K562 (cell line): ENCODE data around the gene DGCR8. TPM values are rescaled to one million over a fixed set of nuclear protein-coding genes. Genes with fewer than 3 reads are reported as not detected.

Experiments used
- CSDE1 ChIP-seq, 2 experiments: fragments of 450-650 bp; IDR thresholded peaks; 2 replicates each; pipeline ENCODE4 v1.6.1; 2016; ENCODE audit warnings: mild to moderate bottlenecking in 1 of 2
- KLF10 ChIP-seq: fragments of 250-450 bp; sonication (Bioruptor Pico); IDR thresholded peaks from 2 replicates; pipeline ENCODE4 v1.6.1; 2021; ENCODE audit warnings: matching md5 sums
- LCOR ChIP-seq: sonication (generic); formaldehyde crosslinking; IDR thresholded peaks from 2 replicates; pipeline ENCODE4 v1.8.0; 2022; ENCODE audit warnings: mild to moderate bottlenecking, missing genetic modification reagents
- MTA3 ChIP-seq: fragments of 450-650 bp; formaldehyde crosslinking; IDR thresholded peaks from 2 replicates; pipeline ENCODE4 v1.6.1; 2017; ENCODE audit warnings: mild to moderate bottlenecking, borderline replicate concordance
- NFIC ChIP-seq: fragments of 450-650 bp; IDR thresholded peaks from 2 replicates; pipeline ENCODE4 v1.6.1; 2017; ENCODE audit warnings: mild to moderate bottlenecking, inconsistent platforms
- POLR2A ChIP-seq: fragments of 450-650 bp; conservative IDR thresholded peaks from 2 replicates; pipeline ENCODE4 v1.6.1; 2016
- RBM39 ChIP-seq: fragments of 200-400 bp; formaldehyde crosslinking; optimal IDR thresholded peaks from 2 replicates; pipeline ENCODE3; 2018; ENCODE audit warnings: low read depth, low read length
- ZBTB40 ChIP-seq, 2 experiments: fragments of 450-650 bp in 1 of 2; sonication (generic) in 1 of 2; formaldehyde crosslinking in 1 of 2; IDR thresholded peaks; 2 replicates each; pipeline versions ENCODE4 v1.7.1 to v1.9.0; 2016 to 2022; ENCODE audit warnings: inconsistent platforms in 1 of 2, mild to moderate bottlenecking in 1 of 2, missing genetic modification reagents in 1 of 2
- ZNF263 ChIP-seq: sonication (generic); formaldehyde crosslinking; IDR thresholded peaks from 2 replicates; pipeline ENCODE4 v1.8.0; 2022; ENCODE audit warnings: mild to moderate bottlenecking, missing genetic modification reagents, borderline replicate concordance
- ZNF316 ChIP-seq: fragments of 450-650 bp; IDR thresholded peaks from 2 replicates; pipeline ENCODE4 v1.6.1; 2016
- polyA plus RNA-seq, 8 experiments: library from polyadenylated mRNA; depleted of rRNA in 4 of 8; stranded (reverse) in 5 of 8; unstranded in 3 of 8; fragments of >200 nt; fragmentation: Nextera tagmentation in 2 of 8; fragmentation: Illumina TruSeq in 1 of 8; extraction: Ambion mirVana in 2 of 8; extraction: Trizol in 1 of 8; gene quantifications; 2 replicates each; pipeline versions ENCODE4 v1.2.1 to v1.2.3, GENCODE V29; 2011 to 2014; ENCODE audit warnings: inconsistent platforms in 1 of 8, missing spikeins in 1 of 8
- total RNA-seq, 7 experiments: library from RNA; depleted of rRNA in 6 of 7; stranded (reverse); fragments of >200 nt in 6 of 7; fragmentation: Illumina TruSeq in 2 of 7; extraction: Trizol in 2 of 7; gene quantifications; 2 replicates each; pipeline versions ENCODE4 v1.2.1 to v1.2.3, GENCODE V29; 2011 to 2021; ENCODE audit warnings: low replicate concordance in 1 of 7
- TF ChIP-seq, protein P1 (sequence below), 3 experiments: fragments of 200-800 bp in 1 of 3; fragments of 250-450 bp in 1 of 3; fragments of 450-650 bp in 1 of 3; sonication (Bioruptor Pico) in 1 of 3; sonication (Bioruptor generic) in 1 of 3; formaldehyde crosslinking in 1 of 3; IDR thresholded peaks; 2 replicates each; pipeline versions ENCODE4 v1.6.1 to v1.8.0; 2016 to 2022; ENCODE audit warnings: mild to moderate bottlenecking in 2 of 3, missing genetic modification characterization in 2 of 3, missing compliant biosample characterization in 1 of 3, moderate library complexity in 1 of 3
- TF ChIP-seq, protein P2 (sequence below): IDR thresholded peaks from 2 replicates; pipeline ENCODE4 v1.6.1; 2011; ENCODE audit not compliant: insufficient read length; ENCODE audit errors: extremely low read depth

DGCR8 gene
- total and polyA plus RNA-seq, 9 of the 15 experiments (the other 6 are each of a cell fraction or from before 2014, with no cell fraction given): 5.9 to 144 (median 80.1) TPM

DNA sequence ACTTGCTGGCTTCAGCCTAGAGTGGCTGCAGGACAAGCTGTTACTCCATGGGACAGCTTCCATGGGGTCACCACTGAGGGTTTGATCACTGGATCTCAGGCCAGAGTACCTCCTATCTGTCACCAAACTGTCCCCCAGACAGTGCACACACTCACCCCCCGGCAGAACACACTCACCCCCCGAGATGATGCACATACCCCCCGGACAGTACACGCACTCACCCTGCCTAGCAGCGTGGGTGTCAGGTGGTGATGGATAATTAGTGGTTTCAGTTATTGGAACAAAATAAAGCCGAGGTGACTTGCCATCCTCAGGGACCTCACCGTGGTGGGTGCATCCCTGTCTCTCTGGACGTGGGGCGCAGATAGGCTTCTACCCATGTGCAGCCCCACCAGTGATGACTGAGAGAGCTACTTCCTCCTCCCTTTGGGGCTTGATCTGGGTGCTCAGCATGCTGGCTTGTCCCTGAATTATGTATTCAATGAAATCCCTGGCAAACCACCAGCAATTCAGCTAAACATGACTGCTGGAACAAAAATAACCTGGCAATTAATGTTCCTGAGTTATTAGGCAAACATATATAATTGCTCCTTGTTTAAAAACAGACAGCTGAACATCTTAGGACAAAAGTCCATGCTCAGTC is 40.2 kb upstream of the DGCR8 start (continued):
- TF ChIP-seq, protein P1, sequence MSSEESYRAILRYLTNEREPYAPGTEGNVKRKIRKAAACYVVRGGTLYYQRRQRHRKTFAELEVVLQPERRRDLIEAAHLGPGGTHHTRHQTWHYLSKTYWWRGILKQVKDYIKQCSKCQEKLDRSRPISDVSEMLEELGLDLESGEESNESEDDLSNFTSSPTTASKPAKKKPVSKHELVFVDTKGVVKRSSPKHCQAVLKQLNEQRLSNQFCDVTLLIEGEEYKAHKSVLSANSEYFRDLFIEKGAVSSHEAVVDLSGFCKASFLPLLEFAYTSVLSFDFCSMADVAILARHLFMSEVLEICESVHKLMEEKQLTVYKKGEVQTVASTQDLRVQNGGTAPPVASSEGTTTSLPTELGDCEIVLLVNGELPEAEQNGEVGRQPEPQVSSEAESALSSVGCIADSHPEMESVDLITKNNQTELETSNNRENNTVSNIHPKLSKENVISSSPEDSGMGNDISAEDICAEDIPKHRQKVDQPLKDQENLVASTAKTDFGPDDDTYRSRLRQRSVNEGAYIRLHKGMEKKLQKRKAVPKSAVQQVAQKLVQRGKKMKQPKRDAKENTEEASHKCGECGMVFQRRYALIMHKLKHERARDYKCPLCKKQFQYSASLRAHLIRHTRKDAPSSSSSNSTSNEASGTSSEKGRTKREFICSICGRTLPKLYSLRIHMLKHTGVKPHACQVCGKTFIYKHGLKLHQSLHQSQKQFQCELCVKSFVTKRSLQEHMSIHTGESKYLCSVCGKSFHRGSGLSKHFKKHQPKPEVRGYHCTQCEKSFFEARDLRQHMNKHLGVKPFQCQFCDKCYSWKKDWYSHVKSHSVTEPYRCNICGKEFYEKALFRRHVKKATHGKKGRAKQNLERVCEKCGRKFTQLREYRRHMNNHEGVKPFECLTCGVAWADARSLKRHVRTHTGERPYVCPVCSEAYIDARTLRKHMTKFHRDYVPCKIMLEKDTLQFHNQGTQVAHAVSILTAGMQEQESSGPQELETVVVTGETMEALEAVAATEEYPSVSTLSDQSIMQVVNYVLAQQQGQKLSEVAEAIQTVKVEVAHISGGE (CRISPR knock-in tag; IDR thresholded peaks at IDR 0.05): no peak
- TF ChIP-seq KLF10: no peak
- TF ChIP-seq ZNF316: peak; percentile 38; the same call in 1 of the 2 replicates
- TF ChIP-seq POLR2A: 0 out of 2 replicates have a peak, but pooled peaks have one; percentile 14
- no peak for TF ChIP-seq ZNF263 (CRISPR knock-in tag)
- no peak for TF ChIP-seq LCOR (CRISPR knock-in tag)
- no peak for TF ChIP-seq RBM39
- TF ChIP-seq CSDE1 (IDR thresholded peaks at IDR 0.05): no peak
- TF ChIP-seq ZBTB40 (IDR thresholded peaks at IDR 0.05): no peak
- TF ChIP-seq ZBTB40 (CRISPR knock-in tag; IDR thresholded peaks at IDR 0.05): peak; percentile 40; the same call in 1 of the 2 replicates
- no peak for TF ChIP-seq NFIC
- no peak for TF ChIP-seq MTA3
- TF ChIP-seq, protein P2, sequence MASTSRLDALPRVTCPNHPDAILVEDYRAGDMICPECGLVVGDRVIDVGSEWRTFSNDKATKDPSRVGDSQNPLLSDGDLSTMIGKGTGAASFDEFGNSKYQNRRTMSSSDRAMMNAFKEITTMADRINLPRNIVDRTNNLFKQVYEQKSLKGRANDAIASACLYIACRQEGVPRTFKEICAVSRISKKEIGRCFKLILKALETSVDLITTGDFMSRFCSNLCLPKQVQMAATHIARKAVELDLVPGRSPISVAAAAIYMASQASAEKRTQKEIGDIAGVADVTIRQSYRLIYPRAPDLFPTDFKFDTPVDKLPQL: no peak
